ENCODE results near the gene DIAPH3.

GRCh38 chr13:60135344-60135743 is 28.4 kb downstream of the DIAPH3 start:
- TF ChIP-seq POLR2A (IDR thresholded peaks at IDR 0.05): no peak
- TF ChIP-seq, protein P1, sequence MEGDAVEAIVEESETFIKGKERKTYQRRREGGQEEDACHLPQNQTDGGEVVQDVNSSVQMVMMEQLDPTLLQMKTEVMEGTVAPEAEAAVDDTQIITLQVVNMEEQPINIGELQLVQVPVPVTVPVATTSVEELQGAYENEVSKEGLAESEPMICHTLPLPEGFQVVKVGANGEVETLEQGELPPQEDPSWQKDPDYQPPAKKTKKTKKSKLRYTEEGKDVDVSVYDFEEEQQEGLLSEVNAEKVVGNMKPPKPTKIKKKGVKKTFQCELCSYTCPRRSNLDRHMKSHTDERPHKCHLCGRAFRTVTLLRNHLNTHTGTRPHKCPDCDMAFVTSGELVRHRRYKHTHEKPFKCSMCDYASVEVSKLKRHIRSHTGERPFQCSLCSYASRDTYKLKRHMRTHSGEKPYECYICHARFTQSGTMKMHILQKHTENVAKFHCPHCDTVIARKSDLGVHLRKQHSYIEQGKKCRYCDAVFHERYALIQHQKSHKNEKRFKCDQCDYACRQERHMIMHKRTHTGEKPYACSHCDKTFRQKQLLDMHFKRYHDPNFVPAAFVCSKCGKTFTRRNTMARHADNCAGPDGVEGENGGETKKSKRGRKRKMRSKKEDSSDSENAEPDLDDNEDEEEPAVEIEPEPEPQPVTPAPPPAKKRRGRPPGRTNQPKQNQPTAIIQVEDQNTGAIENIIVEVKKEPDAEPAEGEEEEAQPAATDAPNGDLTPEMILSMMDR (IDR thresholded peaks at IDR 0.05): no peak

Measured in breast epithelium (tissue), 3 donors.